IMR-90 (cell line): ENCODE data around the gene SYTL2. TPM values are rescaled to one million over a fixed set of nuclear protein-coding genes. Genes with fewer than 3 reads are reported as not detected.

ENCODE experiments used
- ATAC-seq: fragments of 200-7000 bp; cut with Tn5 transposase; 2 replicates; pipeline ENCODE4 v1.9.1; 2020; ENCODE audit warnings: low read depth, mild to moderate bottlenecking, moderate library complexity
- BruUV-seq: library from RNA; stranded (reverse); fragments of 400-500 nt; replicated peaks from 2 replicates; lab custom pipeline; 2021; lab: Mats Ljungman, UMichigan
- CTCF ChIA-PET: fragments of 300-600 bp; formaldehyde crosslinking; extraction: SDS; loops from one replicate; lab custom pipeline; 2021; ENCODE audit warnings: antibody characterized with exemption; lab: Yijun Ruan, JAX
- POLR2A ChIA-PET: fragments of 300-600 bp; sonication (Branson Sonifier 250); formaldehyde crosslinking; loops from one replicate; lab custom pipeline; 2022; ENCODE audit warnings: antibody characterized with exemption; ENCODE audit not compliant: unreplicated experiment; lab: Charles Lee
- DNase-seq: peaks from one replicate; pipeline ENCODE4 v3.0.0; 2013
- H2AFZ ChIP-seq: replicated peaks from 2 replicates; pipeline ENCODE3; 2013; ENCODE audit warnings: low read length, mild to moderate bottlenecking; ENCODE audit not compliant: poor library complexity
- H2AK5ac ChIP-seq: 2 replicates; pipeline ENCODE4 v1.6.1; 2013; ENCODE audit warnings: low read depth, low read length, inconsistent platforms
- H2AK9ac ChIP-seq: replicated peaks from 2 replicates; pipeline ENCODE3; 2013; ENCODE audit warnings: mild to moderate bottlenecking, low read depth, low read length, moderate library complexity; ENCODE audit not compliant: poor library complexity
- H2BK120ac ChIP-seq: 2 replicates; pipeline ENCODE4 v1.6.1; 2013; ENCODE audit warnings: low read depth, low read length, inconsistent platforms
- H2BK15ac ChIP-seq: 3 replicates; pipeline ENCODE4 v1.6.1; 2013; ENCODE audit warnings: low read depth, low read length, inconsistent platforms
- H2BK20ac ChIP-seq: 2 replicates; pipeline ENCODE4 v1.6.1; 2013; ENCODE audit warnings: low read depth, mild to moderate bottlenecking, inconsistent platforms, low read length, moderate library complexity
- H2BK5ac ChIP-seq: 2 replicates; pipeline ENCODE4 v1.6.1; 2013; ENCODE audit warnings: mild to moderate bottlenecking, low read depth, low read length, inconsistent platforms; ENCODE audit not compliant: poor library complexity, severe bottlenecking
- H3K14ac ChIP-seq: replicated peaks from 2 replicates; pipeline ENCODE4 v1.6.1; 2013; ENCODE audit warnings: low read depth, low read length, inconsistent platforms
- H3K18ac ChIP-seq: 2 replicates; pipeline ENCODE4 v1.6.1; 2013; ENCODE audit warnings: low read depth, low read length, control low read depth
- H3K23ac ChIP-seq: 2 replicates; pipeline ENCODE4 v1.6.1; 2013; ENCODE audit warnings: low read depth, low read length, inconsistent platforms
- H3K27ac ChIP-seq: 2 replicates; pipeline ENCODE4 v1.5.1; 2013; ENCODE audit warnings: mild to moderate bottlenecking, control low read depth, low read length; ENCODE audit not compliant: insufficient read depth
- H3K27me3 ChIP-seq: 2 replicates; pipeline ENCODE4 v1.6.1; 2013; ENCODE audit warnings: low read length; ENCODE audit not compliant: control insufficient read depth, insufficient read depth
- H3K36me3 ChIP-seq: 2 replicates; pipeline ENCODE4 v1.6.1; 2013; ENCODE audit warnings: low read length, mixed read lengths; ENCODE audit not compliant: control insufficient read depth, insufficient read depth
- H3K4ac ChIP-seq: 2 replicates; pipeline ENCODE4 v1.6.1; 2013; ENCODE audit warnings: low read depth, low read length, inconsistent platforms
- H3K4me1 ChIP-seq: 2 replicates; pipeline ENCODE4 v1.6.1; 2013; ENCODE audit warnings: low read length, mixed read lengths; ENCODE audit not compliant: control insufficient read depth, insufficient read depth
- H3K4me2 ChIP-seq: 2 replicates; pipeline ENCODE4 v1.6.1; 2013; ENCODE audit warnings: low read depth, mild to moderate bottlenecking, control low read depth, low read length, moderate library complexity
- H3K4me3 ChIP-seq: 2 replicates; pipeline ENCODE4 v1.5.1; 2013; ENCODE audit warnings: low read depth, mild to moderate bottlenecking, control low read depth, low read length, moderate library complexity; ENCODE audit not compliant: insufficient read depth
- H3K56ac ChIP-seq: 2 replicates; pipeline ENCODE4 v1.6.1; 2013; ENCODE audit warnings: low read length, inconsistent platforms; ENCODE audit not compliant: insufficient read depth; ENCODE audit errors: extremely low read depth
- H3K79me1 ChIP-seq, 2 experiments: 2 replicates each; pipeline ENCODE4 v1.6.1; 2013; ENCODE audit warnings: low read length in 2 of 2, inconsistent platforms in 1 of 2, low read depth in 1 of 2
- H3K9ac ChIP-seq: 2 replicates; pipeline ENCODE4 v1.6.1; 2013; ENCODE audit warnings: low read depth, low read length, control low read depth
- H3K9me1 ChIP-seq: 2 replicates; pipeline ENCODE4 v1.6.1; 2013; ENCODE audit warnings: low read length, inconsistent platforms; ENCODE audit not compliant: insufficient read depth
- H3K9me3 ChIP-seq: 2 replicates; pipeline ENCODE4 v1.6.1; 2013; ENCODE audit warnings: low read length; ENCODE audit not compliant: control insufficient read depth, insufficient read depth
- H4K20me1 ChIP-seq: 2 replicates; pipeline ENCODE4 v1.6.1; 2013; ENCODE audit warnings: low read length, inconsistent platforms; ENCODE audit not compliant: insufficient read depth
- H4K5ac ChIP-seq: 2 replicates; pipeline ENCODE4 v1.6.1; 2013; ENCODE audit warnings: mild to moderate bottlenecking, low read depth, low read length, control low read depth
- H4K8ac ChIP-seq, 2 experiments: 2 replicates each; pipeline ENCODE4 v1.6.1; 2013; ENCODE audit warnings: low read depth in 2 of 2, low read length in 2 of 2, control low read depth in 1 of 2, inconsistent platforms in 1 of 2
- H4K91ac ChIP-seq: 2 replicates; pipeline ENCODE4 v1.6.1; 2013; ENCODE audit warnings: low read depth, low read length, inconsistent platforms; ENCODE audit not compliant: insufficient read depth
- CEBPB ChIP-seq: IDR thresholded peaks from 2 replicates; pipeline ENCODE4 v1.6.1; 2012; ENCODE audit warnings: low read depth, low read length, improper control_type of control experiment
- FOS ChIP-seq: fragments of 150-350 bp; IDR thresholded peaks from 2 replicates; pipeline ENCODE4 v1.6.1; 2016; ENCODE audit warnings: low read depth, low read length
- MAZ ChIP-seq: IDR thresholded peaks from 2 replicates; pipeline ENCODE4 v1.6.1; 2012; ENCODE audit warnings: low read depth, mild to moderate bottlenecking, low read length, improper control_type of control experiment, moderate library complexity, borderline replicate concordance
- MXI1 ChIP-seq: IDR thresholded peaks from 2 replicates; pipeline ENCODE4 v1.6.1; 2012; ENCODE audit warnings: low read depth, mild to moderate bottlenecking, low read length, moderate library complexity, borderline replicate concordance
- POLR2A ChIP-seq: IDR thresholded peaks from 2 replicates; pipeline ENCODE4 v1.6.1; 2012; ENCODE audit warnings: mild to moderate bottlenecking, low read depth, low read length
- RAD21 ChIP-seq: IDR thresholded peaks from 2 replicates; pipeline ENCODE4 v1.6.1; 2012; ENCODE audit warnings: low read length, improper control_type of control experiment
- SMC3 ChIP-seq: fragments of 150-350 bp; IDR thresholded peaks from 2 replicates; pipeline ENCODE4 v1.6.1; 2016; ENCODE audit warnings: low read depth, mild to moderate bottlenecking, antibody characterized with exemption, low read length, moderate library complexity
- WGBS, 2 experiments: methylation state at CpG; one replicate each; pipeline versions ENCODE4 v1.1.5 to v1.1.7; 2013; ENCODE audit warnings: missing lambda C conversion rate in 2 of 2; ENCODE audit not compliant: insufficient read length in 1 of 2; ENCODE audit errors: extremely low coverage in 2 of 2; 5-methylcytosine and 5-hydroxymethylcytosine counted together
- dilution Hi-C: fragments of 300-500 bp; cut with HindIII; formaldehyde crosslinking; loops from one replicate; pipeline ENCODE4 v1.14.3; 2018; ENCODE audit warnings: low sequenced_read_pairs; ENCODE audit not compliant: unreplicated experiment
- in situ Hi-C: fragments of 300-500 bp; cut with MboI; formaldehyde crosslinking; loops from 3 replicates; pipeline ENCODE4 v1.14.3; 2019; ENCODE audit warnings: low sequenced_read_pairs, inconsistent platforms, mixed read lengths
- intact Hi-C: fragments of 100-400 bp; cut with micrococcal nuclease; formaldehyde crosslinking; loops from 2 replicates; pipeline ENCODE4 v1.10.0; 2022
- polyA plus RNA-seq, 3 experiments: library from polyadenylated mRNA; depleted of rRNA; stranded (reverse); fragments of >200 nt; gene quantifications; 2 replicates each; pipeline ENCODE4 v1.2.3, GENCODE V29; 2012; ENCODE audit warnings: low replicate concordance in 1 of 3
- total RNA-seq: library from RNA; depleted of rRNA; stranded (reverse); fragments of >200 nt; gene quantifications from 2 replicates; pipeline ENCODE4 v1.2.3, GENCODE V29; 2012
- TF ChIP-seq, protein P1 (sequence below): conservative IDR thresholded peaks from 2 replicates; pipeline ENCODE4 v1.5.1; 2012; ENCODE audit warnings: mild to moderate bottlenecking, low read depth, low read length, improper control_type of control experiment
- TF ChIP-seq, protein P2 (sequence below): fragments of 150-350 bp; IDR thresholded peaks from 2 replicates; pipeline ENCODE4 v1.6.1; 2016; ENCODE audit warnings: low read depth, mild to moderate bottlenecking, low read length, moderate library complexity, borderline replicate concordance

Gene SYTL2
- total and polyA plus RNA-seq, 2 of the 4 experiments (the other 2 are of a cell fraction), result 45.2 to 70.0 TPM

DNA sequence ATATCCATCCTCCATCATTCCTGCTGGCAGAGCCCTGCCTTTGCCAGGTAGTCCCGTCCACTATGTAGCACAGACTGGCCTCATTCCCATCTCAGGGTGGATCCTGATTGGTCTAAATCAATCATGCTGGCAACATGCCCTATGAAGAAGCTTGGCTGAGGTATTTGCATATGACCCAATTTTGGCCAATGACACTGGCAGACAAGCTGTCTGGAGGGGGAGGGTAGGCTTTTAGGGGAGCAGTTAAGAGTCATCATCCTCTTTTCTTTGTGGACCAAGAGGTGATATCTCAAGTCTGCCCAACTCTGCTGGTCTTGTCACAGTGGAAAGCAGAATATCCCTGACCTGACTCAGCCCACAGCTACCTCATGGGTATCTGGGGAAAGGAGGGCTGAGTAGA, 130.0 kb downstream of the SYTL2 start:
- dilution Hi-C loops (no loop called here), intact Hi-C loops (no loop called here), in situ Hi-C loops (loop anchor here (10.0 to 25.0 kb wide), 2 partner anchors 144 to 606 kb away; no protein-coding TSS in a partner anchor)
- H3K9ac ChIP-seq, result no peak overlapping the region
- CTCF ChIA-PET, result interaction anchor here (0.6 to 2.3 kb wide), 2 partner anchors 12 to 18 kb away, joined by 3 to 8 read pairs; no protein-coding TSS in a partner anchor
- POLR2A ChIA-PET, result no interaction called here
- no peak overlapping the region for H2BK120ac ChIP-seq
- no peaks in the 10 kb centered on the region for H3K27me3 ChIP-seq
- no peak overlapping the region for H3K14ac ChIP-seq
- no TSS peak for BruUV-seq
- no peak overlapping the region for H2BK5ac ChIP-seq
- H2BK20ac ChIP-seq, result no peak overlapping the region
- no peak overlapping the region for H3K4me2 ChIP-seq
- no peak overlapping the region for H3K4me3 ChIP-seq
- peaks cover 6 to 14% of the 10 kb centered on the region in 2 experiments for H3K79me1 ChIP-seq
- no peak overlapping the region for H4K8ac ChIP-seq
- H2AK9ac ChIP-seq, result no peak overlapping the region
- DNase-seq, result no peak
- no peak overlapping the region for H2AK5ac ChIP-seq
- 80% methylated on average over 1 of the region's 1 CpG; no CpG with 5 or more reads in 1 of the 2 experiments for WGBS, 2 experiments
- ATAC-seq, result no peak
- no peak overlapping the region for H3K18ac ChIP-seq
- H3K27ac ChIP-seq, result no peak overlapping the region
- H3K9me3 ChIP-seq, result no peaks in the 10 kb centered on the region
- peaks cover 2% of the 10 kb centered on the region; the same call in 1 of the 2 replicates for H3K4me1 ChIP-seq
- no peak overlapping the region for H3K23ac ChIP-seq
- H4K20me1 ChIP-seq, result no peaks in the 10 kb centered on the region
- no peaks in the 10 kb centered on the region for H3K36me3 ChIP-seq
- H3K9me1 ChIP-seq, result no peaks in the 10 kb centered on the region; the same call in 1 of the 2 replicates
- no peak overlapping the region for H2BK15ac ChIP-seq
- H4K91ac ChIP-seq, result no peak overlapping the region
- TF ChIP-seq, protein P1, sequence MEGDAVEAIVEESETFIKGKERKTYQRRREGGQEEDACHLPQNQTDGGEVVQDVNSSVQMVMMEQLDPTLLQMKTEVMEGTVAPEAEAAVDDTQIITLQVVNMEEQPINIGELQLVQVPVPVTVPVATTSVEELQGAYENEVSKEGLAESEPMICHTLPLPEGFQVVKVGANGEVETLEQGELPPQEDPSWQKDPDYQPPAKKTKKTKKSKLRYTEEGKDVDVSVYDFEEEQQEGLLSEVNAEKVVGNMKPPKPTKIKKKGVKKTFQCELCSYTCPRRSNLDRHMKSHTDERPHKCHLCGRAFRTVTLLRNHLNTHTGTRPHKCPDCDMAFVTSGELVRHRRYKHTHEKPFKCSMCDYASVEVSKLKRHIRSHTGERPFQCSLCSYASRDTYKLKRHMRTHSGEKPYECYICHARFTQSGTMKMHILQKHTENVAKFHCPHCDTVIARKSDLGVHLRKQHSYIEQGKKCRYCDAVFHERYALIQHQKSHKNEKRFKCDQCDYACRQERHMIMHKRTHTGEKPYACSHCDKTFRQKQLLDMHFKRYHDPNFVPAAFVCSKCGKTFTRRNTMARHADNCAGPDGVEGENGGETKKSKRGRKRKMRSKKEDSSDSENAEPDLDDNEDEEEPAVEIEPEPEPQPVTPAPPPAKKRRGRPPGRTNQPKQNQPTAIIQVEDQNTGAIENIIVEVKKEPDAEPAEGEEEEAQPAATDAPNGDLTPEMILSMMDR, result no peak
- no peak for TF ChIP-seq MAZ
- no peak for TF ChIP-seq CEBPB
- TF ChIP-seq SMC3, result no peak
- TF ChIP-seq RAD21, result no peak
- TF ChIP-seq, protein P2, sequence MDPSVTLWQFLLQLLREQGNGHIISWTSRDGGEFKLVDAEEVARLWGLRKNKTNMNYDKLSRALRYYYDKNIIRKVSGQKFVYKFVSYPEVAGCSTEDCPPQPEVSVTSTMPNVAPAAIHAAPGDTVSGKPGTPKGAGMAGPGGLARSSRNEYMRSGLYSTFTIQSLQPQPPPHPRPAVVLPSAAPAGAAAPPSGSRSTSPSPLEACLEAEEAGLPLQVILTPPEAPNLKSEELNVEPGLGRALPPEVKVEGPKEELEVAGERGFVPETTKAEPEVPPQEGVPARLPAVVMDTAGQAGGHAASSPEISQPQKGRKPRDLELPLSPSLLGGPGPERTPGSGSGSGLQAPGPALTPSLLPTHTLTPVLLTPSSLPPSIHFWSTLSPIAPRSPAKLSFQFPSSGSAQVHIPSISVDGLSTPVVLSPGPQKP, result no peak
- no peak for TF ChIP-seq FOS
- no peak for TF ChIP-seq MXI1
- no peak for TF ChIP-seq POLR2A
- H4K5ac ChIP-seq, result no peak overlapping the region
- no peak overlapping the region for H2AFZ ChIP-seq
- H3K4ac ChIP-seq, result no peak overlapping the region
- H3K56ac ChIP-seq, result no peak overlapping the region
